Choroid plexus epithelial cell (primary cell): Measurements from ENCODE around the gene NR6A1.

ENCODE experiments used
- DNase-seq: peaks from one replicate; pipeline ENCODE4 v3.0.0-alpha.2; 2010; ENCODE audit warnings: low read depth
- H3K4me3 ChIP-seq: 2 replicates; pipeline ENCODE4 v1.5.1; 2011; ENCODE audit warnings: low read depth, mild to moderate bottlenecking, control low read depth, low read length, moderate library complexity
- CTCF ChIP-seq: conservative IDR thresholded peaks from 2 replicates; pipeline ENCODE4 v1.5.1; 2011; ENCODE audit warnings: low read depth, mild to moderate bottlenecking, control low read depth, inconsistent platforms, low read length, moderate library complexity

NR6A1 gene

GRCh38 chr9:124505901-124506346, 265.2 kb downstream of the NR6A1 start:
- DNase-seq, result no peak
- TF ChIP-seq CTCF, result no peak
- no peak overlapping the region for H3K4me3 ChIP-seq

GRCh38 chr9:124505006-124505900, 265.9 kb downstream of the NR6A1 start:
- no peak for DNase-seq
- TF ChIP-seq CTCF, result no peak
- H3K4me3 ChIP-seq, result no peak overlapping the region

- TF ChIP-seq CTCF, result no peak
- no peak for DNase-seq
- no peak overlapping the region for H3K4me3 ChIP-seq
These were observed 266.5 kb downstream of the NR6A1 start for GRCh38 chr9:124504530-124505005.

GRCh38 chr9:124503713-124504529, 267.2 kb downstream of the NR6A1 start:
- no peak for DNase-seq
- no peak for TF ChIP-seq CTCF
- no peak overlapping the region for H3K4me3 ChIP-seq

GRCh38 chr9:124502711-124503702, 268.1 kb downstream of the NR6A1 start:
- no peak overlapping the region for H3K4me3 ChIP-seq
- DNase-seq, result peak; percentile 12
- no peak for TF ChIP-seq CTCF

GRCh38 chr9:124501771-124502320, 269.3 kb downstream of the NR6A1 start:
- TF ChIP-seq CTCF, result no peak
- H3K4me3 ChIP-seq, result no peak overlapping the region
- DNase-seq, result no peak
